HG02642 (cell line): ENCODE results near the gene NUPR2.
A peak's percentile ranks its signal among the peaks of the same experiment; 100 is the strongest.
"Not testable (repeated sequence)": the region's sequence is repeated elsewhere in the genome, so short reads cannot be mapped to it uniquely, and the experiment has no call there.

Experiments used
- ATAC-seq: cut with Tn5 transposase; IDR thresholded peaks from one replicate; pipeline ENCODE4 v1.9.1; 2021; ENCODE audit warnings: mild to moderate bottlenecking; ENCODE audit not compliant: unreplicated experiment, poor library complexity

The NUPR2 gene

GRCh38 chr7:56087445-56087844 is 28.8 kb downstream of the NUPR2 start:
- ATAC-seq, result no peak

- no peak for ATAC-seq
Observed at GRCh38 chr7:56086761-56087160, 29.5 kb downstream of the NUPR2 start.

- ATAC-seq, result no peak
Observed at GRCh38 chr7:56083150-56083785, 32.9 kb downstream of the NUPR2 start.

GRCh38 chr7:56081626-56082340 is 34.4 kb downstream of the NUPR2 start:
- no peak for ATAC-seq

GRCh38 chr7:56080726-56081435 is 35.3 kb downstream of the NUPR2 start:
- not testable (repeated sequence) for ATAC-seq

GRCh38 chr7:56079450-56080185 is 36.6 kb downstream of the NUPR2 start:
- ATAC-seq, result no peak

GRCh38 chr7:56078196-56078595 is 38.0 kb downstream of the NUPR2 start:
- no peak for ATAC-seq

GRCh38 chr7:56077681-56078080 is 38.5 kb downstream of the NUPR2 start:
- ATAC-seq, result no peak

GRCh38 chr7:56074371-56074791 is 41.8 kb downstream of the NUPR2 start:
- peak; percentile 89 for ATAC-seq

- ATAC-seq, result not testable (repeated sequence)
Observed at GRCh38 chr7:56066376-56066775, 49.8 kb downstream of the NUPR2 start.
